A549 (cell line): Measurements from ENCODE around the gene ASPHD2.

Source experiments
- CHD2 ChIP-seq: fragments of 150-350 bp; IDR thresholded peaks from 2 replicates; pipeline ENCODE4 v1.6.1; 2014; ENCODE audit warnings: low read length; ENCODE audit not compliant: partially characterized antibody
- CHD4 ChIP-seq: fragments of 200-600 bp; sonication (generic); IDR thresholded peaks from 2 replicates; pipeline ENCODE4 v1.6.1; 2016; ENCODE audit warnings: antibody characterized with exemption, mild to moderate bottlenecking, borderline replicate concordance
- CTCF ChIP-seq: fragments of >200 bp; sonication (Bioruptor Twin); formaldehyde crosslinking; IDR thresholded peaks from 3 replicates; pipeline ENCODE4 v1.5.1; 2016
- EP300 ChIP-seq, 2 experiments: fragments of >200 bp; sonication (Bioruptor Twin); formaldehyde crosslinking; IDR thresholded peaks; 2 replicates in 1 of 2; 3 replicates in 1 of 2; pipeline ENCODE4 v1.6.1; 2016 to 2017
- JUN ChIP-seq, 2 experiments: fragments of >200 bp; sonication (Bioruptor Twin); formaldehyde crosslinking; IDR thresholded peaks; 2 replicates in 1 of 2; 3 replicates in 1 of 2; pipeline ENCODE4 v1.6.1; 2016 to 2017
- MYC ChIP-seq: IDR thresholded peaks from 2 replicates; pipeline ENCODE4 v1.6.1; 2012; ENCODE audit warnings: mild to moderate bottlenecking, inconsistent platforms, low read length, improper control_type of control experiment, borderline replicate concordance
- POLR2A ChIP-seq: IDR thresholded peaks from 2 replicates; pipeline ENCODE4 v1.6.1; 2012; ENCODE audit warnings: mild to moderate bottlenecking, low read length
- POLR2AphosphoS2 ChIP-seq: conservative IDR thresholded peaks from 2 replicates; pipeline ENCODE4 v1.6.1; 2012; ENCODE audit warnings: low read length, improper control_type of control experiment, inconsistent platforms
- RFX5 ChIP-seq: fragments of 450-650 bp; IDR thresholded peaks from 2 replicates; pipeline ENCODE4 v1.7.1; 2014; ENCODE audit warnings: antibody characterized with exemption, mild to moderate bottlenecking, moderate library complexity
- ZSCAN20 ChIP-seq: fragments of 250-450 bp; sonication (Bioruptor Pico); IDR thresholded peaks from 2 replicates; pipeline ENCODE4 v1.8.0; 2022; ENCODE audit warnings: mild to moderate bottlenecking, moderate library complexity
- TF ChIP-seq, protein P1 (sequence below): fragments of 450-650 bp; IDR thresholded peaks from 2 replicates; pipeline ENCODE4 v1.6.1; 2014; ENCODE audit warnings: antibody characterized with exemption
- TF ChIP-seq, protein P2 (sequence below): fragments of >200 bp; sonication (Bioruptor Twin); formaldehyde crosslinking; IDR thresholded peaks from 2 replicates; pipeline ENCODE4 v1.6.1; 2016
- TF ChIP-seq, protein P3 (sequence below): IDR thresholded peaks from 2 replicates; pipeline ENCODE4 v1.6.1; 2012

GRCh38 chr22:26385164-26385563 lies 43.9 kb upstream of the ASPHD2 start:
- TF ChIP-seq POLR2A = no peak
- TF ChIP-seq ZSCAN20 = no peak
- no peak for TF ChIP-seq CTCF
- no peak for TF ChIP-seq JUN (IDR thresholded peaks at IDR 0.05)
- no peak for TF ChIP-seq MYC
- no peak for TF ChIP-seq CHD4
- TF ChIP-seq RFX5 = no peak
- TF ChIP-seq, protein P1, sequence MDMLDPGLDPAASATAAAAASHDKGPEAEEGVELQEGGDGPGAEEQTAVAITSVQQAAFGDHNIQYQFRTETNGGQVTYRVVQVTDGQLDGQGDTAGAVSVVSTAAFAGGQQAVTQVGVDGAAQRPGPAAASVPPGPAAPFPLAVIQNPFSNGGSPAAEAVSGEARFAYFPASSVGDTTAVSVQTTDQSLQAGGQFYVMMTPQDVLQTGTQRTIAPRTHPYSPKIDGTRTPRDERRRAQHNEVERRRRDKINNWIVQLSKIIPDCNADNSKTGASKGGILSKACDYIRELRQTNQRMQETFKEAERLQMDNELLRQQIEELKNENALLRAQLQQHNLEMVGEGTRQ = no peak
- TF ChIP-seq, protein P2, sequence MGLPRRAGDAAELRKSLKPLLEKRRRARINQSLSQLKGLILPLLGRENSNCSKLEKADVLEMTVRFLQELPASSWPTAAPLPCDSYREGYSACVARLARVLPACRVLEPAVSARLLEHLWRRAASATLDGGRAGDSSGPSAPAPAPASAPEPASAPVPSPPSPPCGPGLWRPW = no peak
- TF ChIP-seq CHD2 = no peak
- no peak for TF ChIP-seq POLR2AphosphoS2
- TF ChIP-seq EP300 (IDR thresholded peaks at IDR 0.05) = no peak
- TF ChIP-seq, protein P3, sequence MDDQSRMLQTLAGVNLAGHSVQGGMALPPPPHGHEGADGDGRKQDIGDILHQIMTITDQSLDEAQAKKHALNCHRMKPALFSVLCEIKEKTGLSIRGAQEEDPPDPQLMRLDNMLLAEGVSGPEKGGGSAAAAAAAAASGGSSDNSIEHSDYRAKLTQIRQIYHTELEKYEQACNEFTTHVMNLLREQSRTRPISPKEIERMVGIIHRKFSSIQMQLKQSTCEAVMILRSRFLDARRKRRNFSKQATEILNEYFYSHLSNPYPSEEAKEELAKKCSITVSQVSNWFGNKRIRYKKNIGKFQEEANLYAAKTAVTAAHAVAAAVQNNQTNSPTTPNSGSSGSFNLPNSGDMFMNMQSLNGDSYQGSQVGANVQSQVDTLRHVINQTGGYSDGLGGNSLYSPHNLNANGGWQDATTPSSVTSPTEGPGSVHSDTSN = no peak
